ENCODE results near the gene RALGAPB. TPM values are rescaled to one million over a fixed set of nuclear protein-coding genes. Genes with fewer than 3 reads are reported as not detected.

RALGAPB gene
- total and polyA plus RNA-seq, 2 of the 13 experiments (the other 11 are each of a cell fraction or from before 2014, with no cell fraction given): 17.6 to 30.6 TPM

DNA sequence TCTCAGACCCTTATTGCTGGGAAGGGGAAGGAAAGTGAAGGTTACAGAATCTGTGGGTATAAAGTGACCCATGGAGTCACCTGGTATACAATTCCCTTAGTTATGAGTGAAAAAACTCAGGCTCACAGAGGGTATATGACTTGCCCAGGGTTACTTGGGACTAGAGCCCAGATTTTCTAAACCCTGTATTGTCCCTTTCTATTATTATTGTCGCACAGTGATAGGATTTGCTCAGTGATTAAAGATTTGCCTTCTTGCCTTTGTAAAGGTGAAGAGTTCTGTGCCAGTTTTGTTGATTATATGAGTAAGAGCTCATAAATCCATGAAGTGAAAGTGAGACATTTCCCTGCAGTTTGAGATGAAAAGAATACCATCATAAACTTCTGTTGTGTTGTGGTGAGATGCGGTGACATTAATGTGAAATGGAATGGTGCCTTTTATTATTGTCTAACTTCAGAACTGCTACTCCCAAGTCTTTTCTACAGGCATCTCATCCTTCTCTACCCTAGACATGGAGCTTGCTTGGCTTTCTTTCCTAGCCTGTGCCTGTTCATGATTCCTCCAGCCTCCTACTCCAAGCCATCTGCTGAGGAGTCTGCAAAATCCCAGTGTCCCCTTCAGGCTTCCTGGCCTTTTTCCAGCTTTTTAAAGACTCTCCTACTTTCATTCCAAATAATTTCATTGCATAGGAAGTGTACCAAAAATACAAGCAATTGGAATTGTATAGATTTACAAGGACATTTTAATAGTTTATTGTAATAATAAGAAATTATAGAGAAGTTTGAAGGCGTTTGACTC is 74.8 kb downstream of the RALGAPB start:
- no peak overlapping the region for H3K27ac ChIP-seq (ENCODE audit: extremely low read length, insufficient read depth, low read length)
- H3K79me2 ChIP-seq (ENCODE audit: insufficient read depth, low read length): no peaks in the 10 kb centered on the region
- H3K4me2 ChIP-seq (ENCODE audit: low read depth, low read length): no peak overlapping the region
- no peak overlapping the region for H3K4me3 ChIP-seq (replicated peaks in 1 of 3; ENCODE audit: insufficient read depth in 1 of 3, low read depth in 2 of 3, low read length in 3 of 3)
- intact Hi-C loops (cut with micrococcal nuclease; ENCODE audit: unreplicated experiment): no loop called here
- H3K36me3 ChIP-seq (replicated peaks in 1 of 2; ENCODE audit: control insufficient read depth in 1 of 2, insufficient read depth in 2 of 2, low read length in 2 of 2): peaks cover 37 to 79% of the 10 kb centered on the region in 2 experiments
- no TSS peak for BruUV-seq (replicated peaks)
- WGBS (ENCODE audit: low lambda C conversion rate): 96% methylated on average over 3 of the region's 3 CpGs
- ChIA-PET CTCF (ENCODE audit: low intra/inter-chr PET ratio, low total read pairs) (no interaction called here), POLR2A (no interaction called here)
- FAIRE-seq (no peak), ATAC-seq (no peak), DNase-seq (ENCODE audit: low spot score) (no peak)
- no peak overlapping the region for H2AFZ ChIP-seq (ENCODE audit: low read length)
- in situ Hi-C loops (cut with HindIII; ENCODE audit: extremely low pct_ligation_motif_present, low pct_unique_long_range_greater_than_20kb): loop anchor here (10.0 kb wide), 1 partner anchor 63 kb away; no protein-coding TSS in a partner anchor
- no peak for TF ChIP-seq GTF2F1 (IDR thresholded peaks at IDR 0.05; ENCODE audit: low read length)
- no peak for TF ChIP-seq ZNF552 (CRISPR knock-in tag; IDR thresholded peaks at IDR 0.05; ENCODE audit: borderline replicate concordance)
- TF ChIP-seq, protein P1, sequence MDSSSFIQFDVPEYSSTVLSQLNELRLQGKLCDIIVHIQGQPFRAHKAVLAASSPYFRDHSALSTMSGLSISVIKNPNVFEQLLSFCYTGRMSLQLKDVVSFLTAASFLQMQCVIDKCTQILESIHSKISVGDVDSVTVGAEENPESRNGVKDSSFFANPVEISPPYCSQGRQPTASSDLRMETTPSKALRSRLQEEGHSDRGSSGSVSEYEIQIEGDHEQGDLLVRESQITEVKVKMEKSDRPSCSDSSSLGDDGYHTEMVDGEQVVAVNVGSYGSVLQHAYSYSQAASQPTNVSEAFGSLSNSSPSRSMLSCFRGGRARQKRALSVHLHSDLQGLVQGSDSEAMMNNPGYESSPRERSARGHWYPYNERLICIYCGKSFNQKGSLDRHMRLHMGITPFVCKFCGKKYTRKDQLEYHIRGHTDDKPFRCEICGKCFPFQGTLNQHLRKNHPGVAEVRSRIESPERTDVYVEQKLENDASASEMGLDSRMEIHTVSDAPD (CRISPR knock-in tag; IDR thresholded peaks at IDR 0.05): no peak
- TF ChIP-seq RXRA (CRISPR knock-in tag; IDR thresholded peaks at IDR 0.05): no peak
- TF ChIP-seq, protein P2, sequence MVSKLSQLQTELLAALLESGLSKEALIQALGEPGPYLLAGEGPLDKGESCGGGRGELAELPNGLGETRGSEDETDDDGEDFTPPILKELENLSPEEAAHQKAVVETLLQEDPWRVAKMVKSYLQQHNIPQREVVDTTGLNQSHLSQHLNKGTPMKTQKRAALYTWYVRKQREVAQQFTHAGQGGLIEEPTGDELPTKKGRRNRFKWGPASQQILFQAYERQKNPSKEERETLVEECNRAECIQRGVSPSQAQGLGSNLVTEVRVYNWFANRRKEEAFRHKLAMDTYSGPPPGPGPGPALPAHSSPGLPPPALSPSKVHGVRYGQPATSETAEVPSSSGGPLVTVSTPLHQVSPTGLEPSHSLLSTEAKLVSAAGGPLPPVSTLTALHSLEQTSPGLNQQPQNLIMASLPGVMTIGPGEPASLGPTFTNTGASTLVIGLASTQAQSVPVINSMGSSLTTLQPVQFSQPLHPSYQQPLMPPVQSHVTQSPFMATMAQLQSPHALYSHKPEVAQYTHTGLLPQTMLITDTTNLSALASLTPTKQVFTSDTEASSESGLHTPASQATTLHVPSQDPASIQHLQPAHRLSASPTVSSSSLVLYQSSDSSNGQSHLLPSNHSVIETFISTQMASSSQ (IDR thresholded peaks at IDR 0.05; ENCODE audit: low read depth): no peak
- TF ChIP-seq, protein P2 (CRISPR knock-in tag; IDR thresholded peaks at IDR 0.05; ENCODE audit: borderline replicate concordance): no peak
- TF ChIP-seq SRSF4 (IDR thresholded peaks at IDR 0.05; ENCODE audit: low read depth, low read length, poor library complexity, severe bottlenecking): no peak
- no peak for TF ChIP-seq ZNF333 (CRISPR knock-in tag; IDR thresholded peaks at IDR 0.05; ENCODE audit: borderline replicate concordance)
- TF ChIP-seq IKZF1 (IDR thresholded peaks at IDR 0.05): no peak
- no peak for TF ChIP-seq GATAD2A (CRISPR knock-in tag; IDR thresholded peaks at IDR 0.05)
- TF ChIP-seq CBX5 (CRISPR knock-in tag; IDR thresholded peaks at IDR 0.05; ENCODE audit: borderline replicate concordance): no peak
- no peak for TF ChIP-seq ZBTB21 (CRISPR knock-in tag; IDR thresholded peaks at IDR 0.05)
- H3K27me3 ChIP-seq (ENCODE audit: control insufficient read depth in 1 of 2, insufficient read depth in 2 of 2, low read length in 2 of 2): no peaks in the 10 kb centered on the region
- no peak overlapping the region for H3K9ac ChIP-seq (ENCODE audit: insufficient read depth, low read depth, low read length)
- H3K4me1 ChIP-seq (ENCODE audit: insufficient read depth, low read length): peaks cover 6% of the 10 kb centered on the region; the same call in 1 of the 2 replicates
- H4K20me1 ChIP-seq (ENCODE audit: insufficient read depth, low read length): no peaks in the 10 kb centered on the region
- H3K9me3 ChIP-seq (ENCODE audit: low read length): no peaks in the 10 kb centered on the region
